ENCODE data around the gene SEPTIN6. TPM values are rescaled to one million over a fixed set of nuclear protein-coding genes. Genes with fewer than 3 reads are reported as not detected.
"Not testable (repeated sequence)": the region's sequence is repeated elsewhere in the genome, so short reads cannot be mapped to it uniquely, and the experiment has no call there.

Gene SEPTIN6
- total RNA-seq, 1 experiment from 2014 or later: 23.7 TPM

DNA sequence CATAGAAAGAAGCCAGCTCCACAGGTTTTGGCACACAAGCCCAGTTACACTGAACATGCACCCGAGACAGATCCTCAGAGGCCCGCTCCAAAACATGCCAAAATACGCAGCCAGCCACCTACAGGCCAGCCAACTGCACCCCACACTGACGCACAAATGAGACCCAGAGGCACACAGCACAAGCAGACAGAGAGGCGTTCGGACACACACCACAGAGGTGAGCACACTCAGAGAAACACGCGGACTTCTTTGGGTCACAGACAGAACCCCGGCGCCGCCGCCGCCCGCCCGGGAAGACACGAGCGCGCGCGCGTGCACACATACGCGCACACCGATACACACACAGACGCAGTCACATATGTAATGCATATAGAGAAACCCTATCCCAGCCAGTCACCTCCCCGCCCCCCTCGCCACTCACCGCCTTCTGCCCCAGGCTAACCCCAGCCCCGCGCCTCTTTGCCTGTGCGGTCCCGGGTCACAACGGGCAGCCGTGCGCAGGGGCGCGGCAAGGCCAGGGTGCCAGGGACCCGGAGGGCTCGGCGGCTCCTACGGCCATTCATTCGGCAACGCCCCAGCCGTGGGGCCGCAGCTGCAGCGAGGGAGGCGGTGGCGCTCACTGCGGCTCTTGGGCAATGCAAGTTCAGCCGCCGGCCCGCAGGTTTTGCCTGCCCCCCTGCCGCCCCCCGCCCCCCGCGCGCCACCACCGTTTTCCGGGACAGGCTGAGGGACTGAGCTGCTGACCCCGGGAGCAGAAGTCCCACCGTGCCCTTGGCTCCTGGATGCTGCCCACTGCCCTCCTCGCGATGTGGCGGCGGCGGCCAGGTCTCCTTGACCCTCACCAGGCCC lies 553 bp downstream of the SEPTIN6 start:
- DNase-seq (ENCODE audit: low read depth): peak; percentile 50

DNA sequence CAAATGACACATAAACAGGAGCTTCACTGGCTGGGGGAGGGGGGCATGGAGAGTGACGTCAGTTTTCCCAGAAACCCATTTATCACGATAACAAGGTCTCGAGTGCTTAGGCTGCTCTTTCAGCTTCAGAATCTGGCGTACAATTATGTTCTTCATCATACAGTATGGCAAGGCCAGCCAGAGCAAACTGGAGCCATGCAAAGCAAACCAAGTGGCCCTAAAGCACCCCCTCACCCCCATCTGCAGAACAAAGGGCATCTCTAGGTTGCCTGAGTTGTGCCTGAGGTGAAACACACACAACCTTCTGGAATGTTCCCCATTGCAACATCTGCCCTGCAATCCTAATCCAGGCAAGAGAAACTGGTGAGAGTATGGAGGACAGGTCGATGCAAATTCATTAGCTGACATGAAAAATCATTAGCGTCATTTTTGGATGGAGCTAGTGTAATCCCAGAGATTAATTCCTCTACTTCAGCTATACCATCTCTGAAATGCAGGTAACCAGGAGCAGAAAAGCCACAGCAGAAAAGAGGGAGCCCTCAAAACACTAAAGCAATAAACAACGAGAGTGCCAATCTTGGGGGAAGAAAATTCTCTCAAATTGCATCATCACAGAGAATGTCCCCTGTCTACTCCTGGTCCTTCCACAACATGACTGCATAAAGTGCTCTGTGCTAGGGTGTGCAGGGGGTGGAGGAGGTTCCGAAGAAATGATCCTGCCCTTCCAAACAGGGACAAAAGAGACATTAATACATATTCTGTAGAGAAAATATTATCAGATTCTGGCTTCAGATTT lies 1.8 kb downstream of the SEPTIN6 start:
- no peak for DNase-seq (ENCODE audit: low read depth)

DNA sequence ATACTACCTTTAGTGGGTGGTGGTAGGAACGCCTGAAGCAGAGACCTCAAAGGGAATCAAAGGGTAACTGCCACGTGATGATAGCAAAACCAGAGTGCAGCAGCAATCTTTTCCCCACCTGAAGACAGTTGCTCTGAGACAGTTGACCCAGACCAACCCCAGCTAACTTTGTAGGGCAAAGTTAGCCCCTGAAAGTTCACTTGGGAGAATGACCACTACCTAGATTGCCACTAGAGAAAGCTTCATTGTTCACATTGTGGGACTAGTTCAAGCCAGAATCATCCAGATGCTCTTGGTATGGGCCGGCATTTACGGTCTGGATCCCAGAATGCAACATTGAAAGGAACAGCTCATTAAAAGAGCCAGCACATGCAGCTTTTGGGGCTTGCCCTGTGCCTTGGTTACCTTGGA lies 4.1 kb downstream of the SEPTIN6 start:
- no peak for DNase-seq (ENCODE audit: low read depth)

DNA sequence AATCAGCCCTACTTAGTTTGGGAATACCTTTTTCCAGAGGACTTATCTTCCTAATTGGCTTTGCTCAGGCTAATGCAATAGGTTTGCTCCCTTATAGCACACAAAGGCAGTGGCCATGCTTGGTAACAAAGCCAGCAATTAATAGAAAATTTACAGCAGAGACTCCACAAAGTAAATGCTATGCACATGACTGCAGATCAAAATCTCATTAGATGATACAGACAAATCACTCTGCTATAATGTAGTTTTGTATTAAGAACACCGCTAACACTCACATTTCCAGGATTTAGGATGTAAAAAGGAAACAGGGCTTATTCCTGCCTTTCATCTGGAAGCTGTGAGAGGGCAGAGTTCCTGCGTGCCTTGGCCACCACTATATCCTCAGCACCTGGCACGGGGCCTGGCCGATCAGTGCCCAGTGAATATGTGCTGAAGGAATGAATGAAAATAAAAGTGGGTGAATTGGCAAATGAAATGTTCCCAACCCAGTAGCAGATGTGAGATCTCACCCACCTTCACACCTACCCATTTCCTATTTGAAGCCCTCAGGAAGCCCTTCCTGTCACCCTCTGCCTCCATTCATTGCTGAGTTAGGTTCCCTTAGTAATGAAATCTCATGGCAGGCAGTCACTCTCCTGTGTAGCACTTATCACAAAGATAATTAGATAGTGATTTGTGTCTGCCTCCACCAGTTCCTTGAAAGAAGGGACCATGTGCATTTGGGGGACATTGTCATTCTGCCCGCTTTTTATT lies 5.1 kb downstream of the SEPTIN6 start:
- no peak for DNase-seq (ENCODE audit: low read depth)

DNA sequence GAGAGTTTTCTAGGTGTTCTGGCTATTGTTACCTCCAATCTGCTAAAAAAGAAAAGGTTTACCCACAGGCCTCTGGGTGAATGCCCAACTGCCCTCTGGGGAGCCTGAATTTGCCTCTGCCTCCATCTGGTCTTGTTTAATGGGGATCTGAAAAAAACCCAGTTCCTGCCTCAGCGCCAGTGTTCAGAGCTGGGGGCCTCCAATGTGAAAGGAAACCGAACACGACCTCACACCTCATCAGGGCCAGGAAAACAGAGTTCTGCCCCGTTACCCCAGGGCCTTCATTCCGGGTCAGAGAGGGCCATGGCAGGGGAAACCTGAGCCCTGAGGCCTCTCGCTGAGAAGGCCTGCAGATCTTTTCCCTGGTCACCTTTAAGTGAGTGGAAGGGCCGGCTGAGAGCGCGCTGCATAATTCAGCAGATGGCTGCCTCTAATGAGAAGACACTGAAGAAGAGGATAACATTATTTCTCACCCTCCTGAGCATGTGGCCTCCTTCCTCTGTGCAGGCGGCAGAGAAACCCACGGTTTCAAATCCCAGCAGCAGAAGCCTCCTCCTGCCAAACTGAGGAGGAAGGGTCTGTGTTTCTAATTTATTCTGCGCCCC lies 6.8 kb downstream of the SEPTIN6 start:
- no peak for DNase-seq (ENCODE audit: low read depth)

DNA sequence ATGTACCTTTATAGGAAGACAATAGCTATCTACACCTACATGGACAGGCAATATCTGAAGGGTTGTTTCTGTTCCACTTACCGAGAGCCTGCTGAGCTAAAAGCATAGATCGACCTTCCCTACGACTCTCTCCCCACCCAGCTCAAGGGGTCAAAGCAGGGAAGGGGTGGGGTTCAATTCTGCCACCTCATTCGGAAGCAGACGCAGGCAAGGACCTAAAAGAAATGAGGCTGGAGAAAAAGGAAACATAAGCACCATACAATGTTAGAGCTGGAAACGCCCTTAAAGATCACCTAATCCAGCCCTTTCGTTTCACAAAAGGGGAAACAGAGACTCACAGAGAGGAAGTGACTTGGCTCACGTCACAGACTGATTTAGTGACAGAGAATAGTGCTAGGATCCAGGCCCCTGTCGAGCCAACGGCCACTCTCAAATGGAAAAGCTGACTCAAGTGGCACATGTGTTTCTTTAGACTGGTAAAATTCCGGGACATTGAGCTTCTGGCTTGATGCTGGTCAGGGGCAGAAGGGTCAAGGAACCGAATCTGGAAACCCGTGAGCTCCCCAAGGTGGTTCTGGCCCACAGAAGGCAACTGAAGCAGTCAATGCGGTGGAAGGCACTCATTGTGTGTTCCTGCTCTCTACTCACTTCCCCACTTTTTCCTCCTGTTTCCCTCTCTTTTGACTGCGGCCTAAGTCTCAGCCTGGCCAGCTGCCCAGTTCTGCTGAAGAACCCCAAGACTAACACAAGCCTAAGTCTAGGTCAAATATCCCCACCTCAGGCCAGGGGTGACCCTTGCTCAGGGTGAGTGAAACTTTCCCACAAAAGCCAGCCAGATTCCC lies 7.5 kb downstream of the SEPTIN6 start:
- no peak for DNase-seq (ENCODE audit: low read depth)

DNA sequence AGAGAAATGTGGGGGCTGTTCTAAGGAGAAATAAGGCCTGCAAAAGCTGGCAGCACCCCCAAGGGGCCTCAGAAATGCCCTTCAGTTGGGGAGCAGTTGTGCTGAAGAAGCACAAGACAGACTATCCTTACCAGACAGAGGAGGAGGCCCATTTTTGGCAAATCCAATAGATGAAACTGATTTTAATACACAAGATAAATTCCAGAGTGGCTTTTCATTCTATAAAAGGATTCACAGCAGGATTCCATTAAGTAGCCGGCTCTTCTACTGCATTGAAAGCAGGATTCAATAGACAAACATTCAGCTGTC lies 8.1 kb downstream of the SEPTIN6 start:
- DNase-seq (ENCODE audit: low read depth): no peak

DNA sequence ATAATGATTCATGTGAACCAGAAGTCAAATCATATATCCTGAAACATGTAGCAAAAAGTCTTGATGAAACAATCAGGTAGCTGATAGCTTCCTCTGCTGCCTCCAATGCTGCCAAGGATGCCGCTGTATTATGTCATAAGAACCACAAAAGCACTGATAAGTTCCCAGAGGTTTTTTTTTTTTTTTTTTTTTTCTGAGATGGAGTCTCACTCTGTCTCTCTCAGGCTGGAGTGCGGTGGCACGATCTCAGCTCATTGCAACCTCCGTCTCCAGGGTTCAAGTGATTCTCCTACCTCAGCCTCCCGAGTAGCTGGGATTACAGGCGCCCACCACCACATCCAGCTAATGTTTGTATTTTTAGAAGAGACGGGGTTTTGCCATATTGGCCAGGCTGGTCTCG lies 8.7 kb downstream of the SEPTIN6 start:
- DNase-seq (ENCODE audit: low read depth): not testable (repeated sequence)

DNA sequence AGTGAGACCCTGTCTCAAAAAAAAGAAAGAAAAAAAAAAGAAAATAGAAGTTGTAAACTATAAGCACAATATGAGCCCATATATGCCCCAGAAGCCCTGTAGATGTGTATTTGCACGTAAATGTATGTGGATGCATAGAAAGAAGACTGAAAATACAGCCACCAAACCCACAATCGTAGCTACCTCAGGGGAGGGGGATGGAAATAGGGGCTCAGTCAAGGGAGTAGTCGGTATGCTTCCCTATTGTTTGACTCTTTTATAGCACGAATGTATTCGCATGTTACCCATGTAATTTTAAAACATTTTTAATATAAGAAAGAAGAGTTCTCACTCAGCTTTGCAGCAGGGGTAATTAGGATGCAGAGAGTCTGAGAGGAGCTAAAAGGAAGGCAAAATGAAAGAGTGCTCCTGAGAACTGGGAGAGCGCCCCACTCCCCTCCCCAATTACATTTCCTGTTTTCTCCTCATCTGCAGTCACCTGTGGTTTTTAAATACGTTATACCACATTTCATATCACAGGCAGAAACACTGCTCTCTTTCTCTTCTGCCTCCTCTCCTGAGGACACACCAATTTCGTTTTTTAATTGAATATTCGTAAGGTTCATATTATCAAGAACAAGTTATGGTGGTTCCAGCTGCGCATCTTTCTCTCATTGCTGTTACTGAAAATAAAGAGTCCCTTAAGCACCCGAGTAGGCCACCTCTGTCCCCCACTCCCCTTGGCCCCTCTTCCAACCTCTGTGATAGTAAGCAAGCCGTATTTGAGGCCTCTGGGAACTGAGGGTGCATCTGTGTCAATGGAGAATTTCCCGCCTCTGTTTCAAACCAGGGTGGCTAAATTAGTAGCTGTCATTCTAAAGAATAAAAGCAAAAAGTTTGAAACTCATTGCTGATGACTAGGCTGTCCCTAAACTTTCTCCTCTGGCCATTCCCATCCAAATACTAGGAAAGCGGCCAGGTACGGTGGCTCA lies 10.7 kb downstream of the SEPTIN6 start:
- no peak for DNase-seq (ENCODE audit: low read depth)

DNA sequence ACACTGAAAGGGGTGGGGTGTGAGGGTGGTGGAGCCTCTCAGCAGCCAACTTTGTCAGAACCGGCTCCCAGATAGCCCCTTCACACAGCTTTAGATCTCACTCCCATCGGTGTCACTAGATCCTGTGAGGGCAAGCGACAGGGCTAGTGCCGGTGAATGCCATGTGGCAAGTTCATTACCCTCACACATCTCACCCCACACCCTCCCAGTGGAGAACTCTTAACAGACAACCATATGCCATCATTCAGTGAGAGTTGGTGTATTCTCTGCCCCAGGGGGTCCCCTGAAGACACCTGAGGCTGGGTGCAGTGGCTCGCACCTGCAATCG lies 15.3 kb downstream of the SEPTIN6 start:
- DNase-seq (ENCODE audit: low read depth): no peak

DNA sequence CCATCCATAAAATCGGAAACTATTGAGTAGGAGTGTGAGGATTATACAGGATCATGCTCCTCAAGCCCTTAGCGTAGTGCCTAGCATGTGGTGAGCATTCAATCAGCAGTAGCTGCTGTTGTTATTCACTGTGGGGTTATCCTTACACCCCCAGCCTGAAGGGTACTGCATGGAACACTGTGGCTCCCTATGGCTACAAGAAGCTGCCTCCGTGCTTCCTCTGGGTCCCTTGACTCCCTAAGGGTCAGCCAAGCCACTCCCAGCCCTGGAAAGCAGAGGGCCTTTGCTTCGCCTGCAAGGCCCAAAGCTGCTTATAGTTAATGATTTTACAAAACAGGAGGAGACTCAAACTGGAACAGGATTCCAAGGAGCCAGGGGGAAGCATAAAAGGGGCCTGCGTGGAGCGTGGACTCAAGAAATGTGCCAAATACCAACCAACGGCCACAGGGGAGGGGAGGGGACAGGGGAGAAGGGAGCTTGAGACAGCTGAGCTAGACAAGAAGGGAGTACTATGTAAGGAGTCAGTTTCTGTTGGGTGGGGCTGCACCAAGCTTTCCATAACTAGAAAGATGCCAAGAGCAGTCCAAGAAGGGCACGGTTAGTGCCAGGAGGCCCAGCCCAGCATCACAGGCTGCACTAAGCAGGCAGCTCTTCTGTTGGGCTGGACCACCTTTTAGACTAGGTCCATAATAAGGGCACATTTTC lies 15.9 kb downstream of the SEPTIN6 start:
- DNase-seq (ENCODE audit: low read depth): no peak

DNA sequence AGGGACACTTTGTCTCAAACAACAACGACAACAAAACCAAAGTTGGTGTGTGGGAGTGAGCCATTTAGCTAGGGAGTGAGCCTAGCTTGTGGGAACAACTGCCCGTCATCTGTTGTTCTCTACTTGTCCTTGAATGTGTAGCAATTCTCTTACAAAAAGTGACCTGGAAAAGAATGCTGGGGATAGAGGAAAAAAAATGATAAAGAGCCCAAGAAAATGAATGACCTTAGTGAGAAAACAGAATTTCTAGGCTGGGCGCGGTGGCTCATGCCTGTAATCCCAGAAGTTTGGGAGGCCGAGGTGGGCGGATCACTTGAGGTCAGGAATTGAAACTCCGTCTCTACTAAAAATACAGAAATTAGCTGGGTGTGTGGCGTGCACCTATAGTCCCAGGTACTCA lies 19.6 kb downstream of the SEPTIN6 start:
- no peak for DNase-seq (ENCODE audit: low read depth)

DNA sequence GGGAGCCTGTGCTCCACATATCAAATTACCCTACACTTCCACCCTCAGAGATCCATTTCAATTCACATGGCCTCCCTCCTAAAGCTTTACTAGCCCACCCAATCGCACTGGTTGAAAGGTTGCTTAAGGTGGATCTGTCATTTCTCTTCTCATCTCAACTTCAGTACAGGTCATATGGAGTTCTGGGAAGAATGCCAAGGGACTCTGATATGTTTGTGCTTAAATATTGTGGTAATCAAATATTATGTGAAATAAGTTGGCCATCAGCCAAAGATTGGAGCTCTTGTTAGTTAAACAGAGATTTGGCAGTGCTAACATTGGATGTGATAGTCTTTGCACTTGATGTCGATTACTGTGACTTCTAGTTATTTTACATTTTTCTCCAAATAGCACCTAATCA lies 20.5 kb downstream of the SEPTIN6 start:
- no peak for DNase-seq (ENCODE audit: low read depth)

DNA sequence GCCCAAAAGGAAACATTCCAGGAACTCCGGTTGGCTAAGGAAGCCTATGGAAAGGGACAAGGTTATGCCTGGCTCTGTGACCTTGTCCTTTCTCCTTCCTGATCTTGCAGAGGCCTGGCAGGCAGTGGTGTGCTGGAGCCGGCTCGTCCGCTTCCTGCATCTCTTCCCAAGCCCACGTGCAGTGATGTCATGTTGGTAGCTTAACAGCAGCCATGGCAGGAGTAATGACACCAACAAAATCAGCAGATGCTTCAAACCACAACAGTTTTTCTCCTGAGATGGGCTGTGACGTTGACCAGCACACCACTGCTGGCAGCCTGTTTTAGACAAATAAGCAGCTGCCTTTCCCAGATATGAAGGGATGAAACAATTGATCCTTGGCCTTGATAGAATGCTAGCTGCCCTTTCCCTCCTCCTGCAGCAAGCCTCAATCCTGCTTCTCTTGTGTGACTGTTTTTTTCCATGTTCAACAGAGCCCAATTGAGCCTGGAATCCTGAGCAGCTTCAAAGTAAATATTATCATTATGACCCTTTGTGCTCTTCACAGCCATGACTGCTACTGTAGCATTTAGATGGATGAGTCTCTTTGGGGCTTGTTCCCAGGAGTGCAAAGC lies 23.4 kb downstream of the SEPTIN6 start:
- DNase-seq (ENCODE audit: low read depth): no peak

DNA sequence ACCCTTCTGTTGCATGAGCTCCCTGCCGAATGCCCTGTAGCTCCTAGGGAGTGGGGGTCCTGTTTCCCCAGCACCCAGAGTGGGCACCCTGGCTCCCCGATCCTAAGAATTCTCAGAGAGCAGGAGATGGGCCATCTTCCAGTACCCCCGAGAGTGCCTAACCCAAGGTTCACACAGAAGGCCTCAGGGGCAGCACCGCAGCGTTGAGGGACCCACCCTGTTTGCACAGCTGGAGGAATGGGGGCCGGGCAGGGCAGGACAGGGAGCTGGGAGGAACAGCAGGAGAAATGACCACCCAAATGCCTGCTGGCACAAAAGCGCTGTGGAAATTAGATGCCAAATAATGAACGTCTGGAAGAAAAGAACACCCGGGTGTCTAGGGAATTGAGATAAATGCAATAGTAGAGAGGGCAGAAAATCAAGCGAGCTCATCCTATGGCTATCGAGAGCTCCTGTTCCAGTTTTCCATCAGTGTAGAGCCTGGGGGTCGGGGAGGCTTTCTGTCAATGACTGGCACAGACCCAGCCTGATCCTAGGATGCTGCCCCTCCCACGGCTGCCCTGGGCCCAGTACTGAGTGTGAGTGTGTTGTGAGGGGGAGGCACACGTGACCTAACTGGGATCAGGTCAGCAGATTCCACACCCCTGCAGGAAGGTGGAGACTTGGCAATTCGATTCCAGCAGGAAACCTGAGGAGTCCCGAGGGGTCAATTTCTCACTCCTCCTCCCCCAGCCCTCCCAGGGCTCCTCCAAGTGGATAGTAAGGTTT lies 25.7 kb downstream of the SEPTIN6 start:
- no peak for DNase-seq (ENCODE audit: low read depth)

DNA sequence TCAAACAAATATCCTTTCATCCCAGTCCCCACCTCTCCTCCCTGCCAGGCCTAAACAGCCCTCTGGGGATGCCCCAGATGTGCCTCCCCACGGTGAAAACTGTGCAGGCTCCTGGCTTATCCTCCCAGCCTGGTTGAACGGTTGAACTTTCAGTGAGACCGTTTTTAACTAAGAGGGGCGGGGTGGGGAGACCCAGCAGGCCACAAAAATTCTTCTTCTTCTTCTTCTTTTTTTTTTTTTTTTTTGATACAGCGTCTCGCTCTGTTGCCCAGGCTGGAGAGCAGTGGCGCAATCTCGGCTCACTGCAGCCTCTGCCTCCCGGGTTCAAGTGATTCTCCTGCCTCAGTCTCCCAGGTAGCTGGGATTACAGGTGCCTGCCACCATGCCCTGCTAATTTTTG lies 28.1 kb downstream of the SEPTIN6 start:
- DNase-seq (ENCODE audit: low read depth): not testable (repeated sequence)

DNA sequence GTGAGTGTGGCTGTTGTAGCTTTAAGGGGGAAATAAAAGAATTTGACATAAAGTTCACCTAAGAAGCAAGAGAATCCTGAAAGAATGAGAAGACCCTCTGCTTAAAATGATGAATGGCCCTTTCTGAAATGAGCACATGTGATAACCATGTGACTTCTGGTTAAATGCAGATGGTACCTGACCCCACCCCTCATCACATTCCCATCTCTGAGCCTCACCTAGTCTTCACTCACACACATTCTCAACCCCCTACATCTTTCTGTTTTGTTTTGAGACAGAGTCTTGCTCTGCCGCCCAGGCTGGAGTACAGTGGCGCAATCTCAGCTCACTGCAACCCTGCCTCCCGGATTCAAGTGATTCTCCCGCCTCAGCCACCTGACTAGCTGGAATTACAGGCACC lies 31.5 kb downstream of the SEPTIN6 start:
- DNase-seq (ENCODE audit: low read depth): no peak

DNA sequence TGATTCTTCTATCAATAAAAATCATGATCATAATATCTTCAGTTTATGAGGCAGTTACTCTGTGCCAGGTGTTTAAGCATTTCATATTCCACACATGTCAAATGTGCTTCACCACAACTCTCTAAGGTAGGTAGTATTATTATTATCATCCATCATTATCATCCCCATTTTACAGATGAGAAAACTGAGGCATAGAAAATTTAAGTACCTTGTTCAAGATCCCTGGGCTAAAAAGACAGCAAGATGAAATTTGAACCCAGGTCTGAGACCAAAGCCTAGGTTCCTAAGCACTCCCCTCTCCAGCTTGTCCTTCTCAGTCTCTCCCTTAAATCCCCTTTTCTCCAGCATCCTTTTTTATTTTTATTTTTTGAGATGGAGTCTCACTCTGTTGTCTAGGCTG lies 33.4 kb downstream of the SEPTIN6 start:
- no peak for DNase-seq (ENCODE audit: low read depth)

Measured in M059J (cell line).